Cardiac fibroblast (primary cell): Measurements from ENCODE around the gene ZNF560.
"Not testable (repeated sequence)": the region's sequence is repeated elsewhere in the genome, so short reads cannot be mapped to it uniquely, and the experiment has no call there.

Experiments used
- DNase-seq, 2 donors: peaks; one replicate each; pipeline versions ENCODE4 v3.0.0 to v3.0.0-alpha.2; 2010; ENCODE audit warnings: low read depth in 2 of 2
- H3K4me3 ChIP-seq, 2 donors: replicated peaks in 1 of 2; 1 replicate in 1 of 2; 2 replicates in 1 of 2; pipeline ENCODE4 v1.5.1; 2011; ENCODE audit warnings: low read depth in 2 of 2, low read length in 2 of 2, mild to moderate bottlenecking in 2 of 2, moderate library complexity in 1 of 2
- TF ChIP-seq, protein P1 (sequence below): IDR thresholded peaks from one replicate; pipeline ENCODE4 v1.5.1; 2011; ENCODE audit warnings: low read depth, mild to moderate bottlenecking, low read length, inconsistent platforms

ZNF560 gene

GRCh38 chr19:9498183-9498902 is at the start of gene ZNF560:
TSS of gene ZNF560 (minus strand) at chr19:9498616. CDS start at chr19:9475313, 23,303 bp downstream.
- peak; percentile 2 to 67 for DNase-seq
- peak within 1 kb of the TSS; percentile 6 to 53 for H3K4me3 ChIP-seq
- TF ChIP-seq, protein P1, sequence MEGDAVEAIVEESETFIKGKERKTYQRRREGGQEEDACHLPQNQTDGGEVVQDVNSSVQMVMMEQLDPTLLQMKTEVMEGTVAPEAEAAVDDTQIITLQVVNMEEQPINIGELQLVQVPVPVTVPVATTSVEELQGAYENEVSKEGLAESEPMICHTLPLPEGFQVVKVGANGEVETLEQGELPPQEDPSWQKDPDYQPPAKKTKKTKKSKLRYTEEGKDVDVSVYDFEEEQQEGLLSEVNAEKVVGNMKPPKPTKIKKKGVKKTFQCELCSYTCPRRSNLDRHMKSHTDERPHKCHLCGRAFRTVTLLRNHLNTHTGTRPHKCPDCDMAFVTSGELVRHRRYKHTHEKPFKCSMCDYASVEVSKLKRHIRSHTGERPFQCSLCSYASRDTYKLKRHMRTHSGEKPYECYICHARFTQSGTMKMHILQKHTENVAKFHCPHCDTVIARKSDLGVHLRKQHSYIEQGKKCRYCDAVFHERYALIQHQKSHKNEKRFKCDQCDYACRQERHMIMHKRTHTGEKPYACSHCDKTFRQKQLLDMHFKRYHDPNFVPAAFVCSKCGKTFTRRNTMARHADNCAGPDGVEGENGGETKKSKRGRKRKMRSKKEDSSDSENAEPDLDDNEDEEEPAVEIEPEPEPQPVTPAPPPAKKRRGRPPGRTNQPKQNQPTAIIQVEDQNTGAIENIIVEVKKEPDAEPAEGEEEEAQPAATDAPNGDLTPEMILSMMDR, result peak; percentile 56

GRCh38 chr19:9547870-9548269 is 49.5 kb upstream of the ZNF560 start:
- TF ChIP-seq, protein P1, result no peak
- DNase-seq, result no peak
- H3K4me3 ChIP-seq, result no peak overlapping the region

DNA sequence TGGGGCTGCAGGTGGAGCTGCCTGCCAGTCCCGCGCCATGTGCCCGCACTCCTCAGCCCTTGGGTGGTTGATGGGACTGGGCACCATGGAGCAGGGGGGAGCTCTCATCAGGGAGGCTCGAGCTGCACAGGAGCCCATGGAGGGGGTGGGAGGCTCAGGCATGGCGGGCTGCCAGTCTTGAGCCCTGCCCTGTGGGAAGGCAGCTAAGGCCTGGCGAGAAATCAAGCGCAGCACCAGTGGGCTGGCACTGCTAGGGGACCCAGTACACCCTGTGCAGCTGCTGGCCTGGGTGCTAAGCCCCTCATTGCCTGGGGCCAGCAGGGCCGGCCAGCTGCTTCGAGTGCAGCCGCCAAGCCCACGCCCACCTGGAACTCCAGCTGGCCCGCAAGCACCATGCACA is 42.9 kb upstream of the ZNF560 start:
- not testable (repeated sequence) for DNase-seq, H3K4me3 ChIP-seq

DNA sequence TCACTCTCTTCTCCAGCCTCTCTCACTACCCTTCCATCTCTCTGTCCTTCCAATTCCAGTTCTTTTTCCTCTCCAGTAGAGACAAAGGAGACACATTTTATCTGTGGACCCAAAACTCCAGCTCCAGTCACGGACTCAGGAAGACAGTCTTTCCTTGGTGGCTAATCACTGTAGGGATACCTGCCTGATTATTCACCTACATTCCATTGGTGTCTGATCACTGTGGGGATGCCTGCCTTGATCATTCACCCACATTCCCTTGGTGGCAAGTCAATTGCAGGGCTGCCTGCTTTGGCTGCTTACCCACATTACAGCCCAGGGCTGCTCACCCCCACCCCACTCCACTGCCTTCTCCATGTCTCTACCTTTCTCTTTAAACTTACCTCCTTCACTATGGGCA is 41.5 kb upstream of the ZNF560 start:
- DNase-seq, H3K4me3 ChIP-seq: not testable (repeated sequence)

- not testable (repeated sequence) for DNase-seq
- H3K4me3 ChIP-seq, result peak overlapping the region in 1 of 2 donors; percentile 95
Measured at GRCh38 chr19:9539201-9539600, 40.8 kb upstream of the ZNF560 start.

DNA sequence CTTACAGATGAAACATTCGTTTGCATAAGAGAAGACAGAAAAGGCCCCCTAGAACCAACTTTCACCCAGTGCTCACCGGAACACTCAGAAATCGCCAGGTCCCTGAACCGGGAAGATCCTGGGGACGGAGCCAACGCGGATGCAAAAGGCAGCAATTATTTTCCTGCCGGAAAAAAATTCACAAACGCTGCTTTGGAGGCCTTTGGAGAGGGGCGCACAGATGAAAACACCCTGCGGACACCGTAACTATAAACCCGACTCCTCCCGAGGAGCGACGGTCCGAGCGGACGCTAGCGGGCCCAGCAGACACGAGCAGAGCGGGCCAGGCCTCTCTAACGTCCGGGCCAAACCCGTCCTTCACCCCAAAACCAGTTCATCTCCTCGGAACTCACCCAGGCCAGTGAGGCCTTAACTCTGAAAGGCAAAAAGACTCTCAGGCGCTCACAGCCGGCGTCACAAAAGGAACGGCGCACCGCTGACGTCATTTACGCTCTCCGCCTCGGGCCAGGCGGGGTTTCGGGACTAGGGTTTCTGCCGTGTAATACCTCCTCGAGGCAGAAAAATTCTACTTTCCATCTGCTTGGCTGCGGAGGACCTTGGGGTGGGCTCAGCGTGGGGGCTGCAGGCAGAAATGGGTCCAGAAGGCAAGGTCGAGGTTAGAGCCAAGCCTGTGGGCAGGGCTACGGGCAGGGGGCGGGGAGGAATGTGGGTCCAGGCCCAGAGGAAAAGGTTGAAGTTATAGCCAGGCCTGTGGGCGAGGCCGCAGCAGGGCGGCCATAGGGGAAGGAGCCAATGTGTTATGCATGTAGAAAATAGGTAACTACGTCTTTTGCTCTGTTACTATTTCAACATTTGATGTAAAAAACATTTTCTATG is 40.0 kb upstream of the ZNF560 start, which contains the start of gene ZNF426:
TSS of gene ZNF426 (minus strand) at position 463 of the 876 bp plus-strand sequence. CDS start 2,413 bp downstream, outside the sequence.
- peak; percentile 91 to 95 for DNase-seq
- TF ChIP-seq, protein P1, result no peak
- peak within 1 kb of the TSS; percentile 78 to 95 for H3K4me3 ChIP-seq

DNA sequence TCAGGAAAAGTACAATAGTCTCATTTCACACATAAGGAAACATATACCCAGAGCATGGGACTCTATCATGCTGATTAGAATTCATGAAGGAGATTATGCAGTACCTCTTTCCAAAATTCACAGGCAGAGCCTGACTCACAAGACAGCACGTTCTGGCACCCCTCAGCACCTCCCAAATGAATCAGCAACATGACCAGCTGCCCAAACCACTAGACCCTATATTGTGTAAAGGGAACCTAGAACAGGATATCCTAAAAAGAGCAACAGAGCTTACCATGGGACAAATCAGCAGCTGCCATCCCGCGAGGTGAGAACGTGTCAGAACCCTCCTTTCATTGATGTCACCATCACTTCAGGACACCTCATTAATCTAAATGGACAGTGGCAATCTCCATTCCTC is 37.5 kb upstream of the ZNF560 start:
- peak in 1 of 2 donors; percentile 23 for DNase-seq
- TF ChIP-seq, protein P1, result no peak
- no peak overlapping the region for H3K4me3 ChIP-seq

DNA sequence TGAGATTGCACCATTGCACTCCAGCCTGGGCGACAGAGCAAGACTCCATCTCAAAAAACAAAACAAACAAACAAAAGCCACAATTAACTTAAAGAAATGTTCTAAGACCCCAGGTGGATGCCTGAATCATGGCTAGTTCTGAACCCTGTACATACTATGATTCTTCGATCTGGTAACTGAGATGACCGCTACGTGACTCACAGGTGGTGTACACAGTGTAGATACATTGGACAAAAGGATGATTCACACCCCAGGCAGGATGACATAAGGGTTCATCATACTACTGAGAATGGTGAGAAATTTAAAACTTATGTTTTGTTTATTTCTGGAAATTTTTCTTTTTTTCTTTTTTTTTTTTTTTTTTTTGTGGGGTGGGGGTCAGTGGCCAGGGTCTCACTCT is 33.5 kb upstream of the ZNF560 start:
- DNase-seq, result peak in 1 of 2 donors; percentile 78
- H3K4me3 ChIP-seq, result no peak overlapping the region
- TF ChIP-seq, protein P1, result no peak
